Pancreas (tissue), 10 donors: ENCODE measurements around the gene MDM1. TPM values are rescaled to one million over a fixed set of nuclear protein-coding genes. Genes with fewer than 3 reads are reported as not detected.

ENCODE experiments used
- ATAC-seq, 4 donors: fragments of 200-7000 bp; cut with Tn5 transposase; one replicate each; pipeline versions ENCODE4 v1.8.0 to v1.9.1; 2020; ENCODE audit warnings: mild to moderate bottlenecking in 4 of 4, moderate library complexity in 4 of 4
- DNase-seq, 6 donors: peaks; one replicate each; pipeline ENCODE4 v3.0.0-alpha.2; 2020
- FAIRE-seq: peaks from 2 replicates; lab custom pipeline; 2012; peaks lifted over from hg19 to GRCh38; lab: Jason Lieb, UNC
- H3K27ac ChIP-seq, 4 donors: fragments of 200-600 bp; sonication (generic); 1 replicate in 3 of 4; 2 replicates in 1 of 4; pipeline versions ENCODE4 v1.5.0 to v1.8.0; 2020
- H3K27me3 ChIP-seq, 4 donors: fragments of 200-600 bp; one replicate each; pipeline ENCODE4 v1.8.0; 2021
- H3K36me3 ChIP-seq, 3 donors: fragments of 200-600 bp; sonication (generic) in 1 of 3; one replicate each; pipeline versions ENCODE4 v1.5.0 to v1.8.0; 2020 to 2021
- H3K4me1 ChIP-seq, 3 donors: fragments of 200-600 bp; one replicate each; pipeline ENCODE4 v1.8.0; 2021
- H3K4me3 ChIP-seq, 4 donors: fragments of 200-600 bp; sonication (generic) in 2 of 4; one replicate each; pipeline versions ENCODE4 v1.5.0 to v1.8.0; 2020 to 2021
- H3K9me3 ChIP-seq, 4 donors: fragments of 200-600 bp; one replicate each; pipeline ENCODE4 v1.8.0; 2021
- CTCF ChIP-seq, 4 donors: fragments of 200-600 bp; sonication (generic) in 3 of 4; IDR thresholded peaks; one replicate each; pipeline versions ENCODE4 v1.5.0 to v1.8.0; 2021; ENCODE audit warnings: antibody characterized with exemption in 4 of 4
- WGBS, 2 donors: extraction: QIAGEN DNeasy Blood & Tissue Kit; methylation state at CpG; one replicate each; pipeline ENCODE4 v1.1.7; 2013; 5-methylcytosine and 5-hydroxymethylcytosine counted together
- intact Hi-C, 3 donors: fragments of 100-400 bp; cut with DNase I; formaldehyde crosslinking; loops; one replicate each; pipeline versions ENCODE4 v1.11.1 to v1.14.2; 2022
- polyA plus RNA-seq, 2 donors: library from polyadenylated mRNA; stranded (reverse); fragments of 200-250 nt; gene quantifications; one replicate each; pipeline ENCODE4 v1.2.3, GENCODE V29; 2013
- total RNA-seq, 6 donors: library from RNA; stranded (reverse); fragmentation: NEBNext Ultra II Directional in 4 of 6; extraction: Animal tissue kit (Norgen Biotek cat#: 25700) in 4 of 6; gene quantifications; one replicate each; pipeline versions ENCODE4 v1.2.1 to v1.2.4, GENCODE V29; 2021 to 2023
- donor health status: healthy with polysubstance abuse.
- donor health status: DM: no; HTN: no; CAD: no; lungs with moderate emphysema.
- donor health status: DM: no; HTN: no; CAD: no.
- donor health status: control.
- donor health status: control.
- donor health status: Bipolar disorder and iron deficiency.
- donor health status: DM: yes; HTN: yes; CAD: no.
- donor health status: DM: no; HTN: no; CAD: no.
- donor health status: DM: no; HTN: no; CAD: no.
- donor health status: DM: yes; HTN: yes; CAD: no.

Gene MDM1
- total and polyA plus RNA-seq, 8 donors = 3.4 to 10.4 (median 5.2) TPM

GRCh38 chr12:68349220-68349621 lies 17.1 kb upstream of the MDM1 start:
- ATAC-seq = no peak
- Histone ChIP-seq H3K4me3 (no peak overlapping the region), H3K27ac (no peak overlapping the region), H3K4me1 (no peaks in the 10 kb centered on the region), H3K36me3 (no peaks in the 10 kb centered on the region), H3K9me3 (no peaks in the 10 kb centered on the region), H3K27me3 (no peaks in the 10 kb centered on the region)
- 52 to 62% methylated on average over 2 of the region's 2 CpGs for WGBS, 2 donors
- intact Hi-C loops = no loop called here
- FAIRE-seq = no peak
- no peak for DNase-seq
- no peak for TF ChIP-seq CTCF (IDR thresholded peaks at IDR 0.05)

GRCh38 chr12:68348419-68348818 lies 16.3 kb upstream of the MDM1 start:
- no peaks in the 10 kb centered on the region for H3K27me3 ChIP-seq
- FAIRE-seq (no peak), DNase-seq (no peak), ATAC-seq (no peak)
- H3K9me3 ChIP-seq = no peaks in the 10 kb centered on the region
- intact Hi-C loops = no loop called here
- no peaks in the 10 kb centered on the region for H3K4me1 ChIP-seq
- no peaks in the 10 kb centered on the region for H3K36me3 ChIP-seq
- H3K27ac ChIP-seq = no peak overlapping the region
- 75 to 78% methylated on average over 5 of the region's 5 CpGs for WGBS, 2 donors
- no peak for TF ChIP-seq CTCF (IDR thresholded peaks at IDR 0.05)
- no peak overlapping the region for H3K4me3 ChIP-seq

GRCh38 chr12:68345763-68346162 lies 13.6 kb upstream of the MDM1 start:
- no peak for TF ChIP-seq CTCF (IDR thresholded peaks at IDR 0.05)
- H3K9me3 ChIP-seq = no peaks in the 10 kb centered on the region
- intact Hi-C loops = no loop called here
- no peak for DNase-seq
- no peak for FAIRE-seq
- H3K4me3 ChIP-seq = no peak overlapping the region
- no peaks in the 10 kb centered on the region for H3K4me1 ChIP-seq
- no peak overlapping the region for H3K27ac ChIP-seq
- H3K36me3 ChIP-seq = no peaks in the 10 kb centered on the region
- ATAC-seq = no peak
- no peaks in the 10 kb centered on the region for H3K27me3 ChIP-seq
- 48 to 59% methylated on average over 3 of the region's 3 CpGs for WGBS, 2 donors

- no peaks in the 10 kb centered on the region for H3K36me3 ChIP-seq
- no peak overlapping the region for H3K27ac ChIP-seq
- intact Hi-C loops = no loop called here
- WGBS, 2 donors = 23 to 26% methylated on average over 2 of the region's 2 CpGs
- ATAC-seq (no peak), DNase-seq (no peak), FAIRE-seq (no peak)
- no peak overlapping the region for H3K4me3 ChIP-seq
- no peak for TF ChIP-seq CTCF (IDR thresholded peaks at IDR 0.05)
- H3K9me3 ChIP-seq = no peaks in the 10 kb centered on the region
- H3K4me1 ChIP-seq = no peaks in the 10 kb centered on the region
- H3K27me3 ChIP-seq = no peaks in the 10 kb centered on the region
These were observed 12.0 kb upstream of the MDM1 start for GRCh38 chr12:68344126-68344525.

- Histone ChIP-seq H3K4me1 (no peaks in the 10 kb centered on the region), H3K27me3 (no peaks in the 10 kb centered on the region), H3K9me3 (no peaks in the 10 kb centered on the region), H3K4me3 (no peak overlapping the region), H3K36me3 (no peaks in the 10 kb centered on the region), H3K27ac (no peak overlapping the region)
- no peak for FAIRE-seq
- no peak for DNase-seq
- intact Hi-C loops = no loop called here
- TF ChIP-seq CTCF (IDR thresholded peaks at IDR 0.05) = no peak
- ATAC-seq = no peak
- 39 to 43% methylated on average over 3 of the region's 3 CpGs for WGBS, 2 donors
These were observed 10.8 kb upstream of the MDM1 start for GRCh38 chr12:68342966-68343365.
